HG02884 (cell line): Measurements from ENCODE around the gene PRR18.

ENCODE experiments used
- ATAC-seq: cut with Tn5 transposase; IDR thresholded peaks from one replicate; pipeline ENCODE4 v1.9.1; 2021; ENCODE audit warnings: mild to moderate bottlenecking, moderate library complexity; ENCODE audit not compliant: unreplicated experiment

Gene PRR18

DNA sequence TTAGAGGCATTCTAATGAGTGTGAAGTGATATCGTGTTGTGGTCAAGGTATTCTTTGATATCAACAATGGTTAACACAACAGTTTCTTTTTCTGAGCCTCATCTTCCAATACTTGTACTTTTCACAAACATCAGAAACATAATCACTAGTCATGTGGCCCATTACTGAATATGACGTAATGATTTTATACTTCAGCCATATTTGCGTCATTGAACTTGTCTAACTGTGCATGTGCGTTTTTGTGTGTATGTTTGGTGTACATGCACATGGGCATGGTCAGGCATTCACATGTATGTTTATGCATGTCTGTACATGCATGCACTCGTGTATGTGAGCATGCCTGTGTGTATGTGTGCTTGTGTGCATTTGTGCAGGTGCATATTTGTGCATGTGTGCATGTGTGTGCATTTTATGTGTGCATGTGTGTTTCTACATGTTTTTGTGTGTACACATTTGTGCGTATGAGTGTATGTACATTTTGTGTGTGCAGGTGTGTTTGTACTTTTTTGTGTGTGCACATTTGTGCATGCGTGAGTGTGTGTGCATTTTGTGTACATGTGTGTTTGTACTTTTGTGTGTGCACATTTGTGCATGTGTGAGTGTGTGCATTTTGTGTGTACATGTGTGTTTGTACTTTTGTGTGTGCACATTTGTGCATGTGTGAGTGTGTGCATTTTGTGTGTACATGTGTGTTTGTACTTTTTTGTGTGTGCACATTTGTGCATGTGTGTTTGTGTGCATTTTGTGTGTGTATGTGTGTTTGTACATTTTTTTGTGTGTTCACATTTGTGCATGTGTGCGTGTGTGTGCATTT is 29.4 kb downstream of the PRR18 start:
- no peak for ATAC-seq

GRCh38 chr6:166277892-166278578 is 30.2 kb downstream of the PRR18 start:
- no peak for ATAC-seq

GRCh38 chr6:166277018-166277417 is 31.2 kb downstream of the PRR18 start:
- no peak for ATAC-seq

DNA sequence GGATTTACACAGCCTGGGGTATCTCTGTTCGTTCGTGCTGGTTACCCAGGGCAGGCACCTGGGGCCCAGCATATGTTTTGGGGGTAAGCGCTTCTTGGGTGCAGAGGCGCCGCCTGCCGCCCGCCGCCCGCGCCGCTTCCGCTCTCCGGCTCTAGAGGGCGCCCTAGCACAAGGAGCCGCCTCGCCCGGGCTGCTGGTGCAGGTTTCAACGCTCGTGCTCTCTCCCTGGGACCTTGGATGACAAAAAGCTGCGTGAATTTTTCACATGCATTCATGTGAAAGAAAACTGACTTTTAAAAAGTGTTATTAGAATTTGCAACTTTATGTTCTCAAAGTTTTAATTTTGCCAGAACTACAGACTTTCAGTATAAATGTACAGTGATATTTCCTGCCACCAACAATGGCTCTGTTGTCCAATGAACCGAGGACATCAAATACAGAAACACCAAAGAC is 32.5 kb downstream of the PRR18 start:
- peak; percentile 67 for ATAC-seq

- no peak for ATAC-seq
These were observed 33.3 kb downstream of the PRR18 start for GRCh38 chr6:166274739-166275370.

- no peak for ATAC-seq
These were observed 34.0 kb downstream of the PRR18 start for GRCh38 chr6:166274163-166274562.

DNA sequence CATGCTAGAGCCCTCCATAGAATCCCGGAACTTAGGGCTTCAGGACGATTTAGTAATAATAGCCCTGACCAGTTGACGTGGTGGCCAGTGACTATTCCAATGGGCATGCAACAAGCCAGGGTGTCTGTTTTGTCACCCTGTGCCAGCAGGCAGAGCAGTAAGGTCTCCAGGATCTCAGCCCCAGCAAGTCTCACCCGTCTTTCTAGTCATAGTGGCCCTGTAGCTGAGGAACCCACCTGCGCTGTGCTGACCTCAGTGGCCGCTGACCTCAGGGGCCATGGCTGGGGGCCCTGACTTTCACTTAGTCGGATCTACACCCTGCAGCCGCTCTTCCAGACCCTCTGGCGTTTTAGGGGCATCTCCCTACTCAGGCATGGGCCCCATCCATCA is 36.8 kb downstream of the PRR18 start:
- ATAC-seq, result no peak

DNA sequence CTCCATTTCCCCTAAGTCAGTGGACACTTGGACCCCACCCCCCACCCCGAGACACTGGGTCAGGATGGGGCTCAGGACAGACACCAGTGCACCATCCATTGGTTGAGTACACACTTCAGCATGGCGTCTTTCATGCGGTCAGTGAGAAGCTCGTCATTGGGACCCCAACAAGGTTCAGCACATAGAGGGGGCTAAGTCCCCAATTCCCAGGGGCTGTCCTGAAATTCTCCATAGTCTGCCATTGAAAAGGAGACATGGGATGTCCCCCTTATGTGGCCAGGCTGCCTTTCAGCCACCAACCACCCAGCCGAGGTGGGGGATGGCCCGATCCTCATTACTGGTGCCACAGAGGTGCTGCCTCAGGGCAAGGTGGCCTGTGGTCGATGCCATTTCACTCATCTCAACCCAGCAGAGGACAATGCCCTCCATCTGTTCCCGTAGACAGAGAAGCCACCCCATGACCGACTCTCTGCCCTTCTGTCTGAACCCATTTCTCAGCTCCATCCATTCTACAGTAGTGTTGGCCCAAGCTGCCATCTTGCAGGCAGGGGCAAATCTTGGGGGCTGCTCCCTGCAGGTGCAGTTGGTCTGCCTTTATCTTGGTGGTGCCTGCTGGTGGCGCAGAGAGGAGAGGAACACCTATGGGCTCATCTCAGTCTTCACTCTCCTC is 37.4 kb downstream of the PRR18 start:
- no peak for ATAC-seq

DNA sequence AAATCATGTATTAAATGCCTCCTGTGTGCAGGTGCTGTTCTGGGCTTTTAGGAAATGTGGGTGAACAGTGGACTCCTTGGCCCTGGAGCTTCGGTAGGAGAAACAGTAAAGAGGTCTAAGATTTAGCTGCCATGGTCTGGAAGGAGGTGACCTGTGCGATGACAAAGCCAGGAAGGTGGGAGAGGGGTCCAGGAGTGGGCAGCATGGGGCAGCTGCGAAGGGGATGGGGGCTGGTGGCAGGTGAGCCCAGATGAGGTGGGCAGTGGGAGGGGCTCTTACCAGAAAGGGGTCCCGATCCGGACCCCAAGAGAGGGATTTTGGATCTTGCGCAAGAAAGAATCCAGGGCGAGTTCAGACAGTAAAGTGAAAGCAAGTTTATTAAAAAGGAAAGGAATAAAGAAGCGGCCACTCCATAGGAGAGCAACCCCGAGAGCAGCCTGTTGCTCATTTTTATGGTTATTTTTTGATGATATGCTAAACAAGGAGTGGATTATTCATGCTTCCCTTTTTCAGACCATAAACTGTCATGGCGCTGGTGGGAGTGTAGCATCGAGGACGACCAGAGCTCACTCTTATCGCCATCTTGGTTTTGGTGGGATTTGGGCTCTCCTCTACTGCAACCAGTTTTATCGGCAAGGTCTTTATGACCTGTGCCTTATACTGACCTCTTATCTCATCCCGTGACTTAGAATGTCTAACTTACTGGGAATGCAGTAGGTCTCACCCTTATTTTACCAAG is 38.7 kb downstream of the PRR18 start:
- ATAC-seq, result no peak

DNA sequence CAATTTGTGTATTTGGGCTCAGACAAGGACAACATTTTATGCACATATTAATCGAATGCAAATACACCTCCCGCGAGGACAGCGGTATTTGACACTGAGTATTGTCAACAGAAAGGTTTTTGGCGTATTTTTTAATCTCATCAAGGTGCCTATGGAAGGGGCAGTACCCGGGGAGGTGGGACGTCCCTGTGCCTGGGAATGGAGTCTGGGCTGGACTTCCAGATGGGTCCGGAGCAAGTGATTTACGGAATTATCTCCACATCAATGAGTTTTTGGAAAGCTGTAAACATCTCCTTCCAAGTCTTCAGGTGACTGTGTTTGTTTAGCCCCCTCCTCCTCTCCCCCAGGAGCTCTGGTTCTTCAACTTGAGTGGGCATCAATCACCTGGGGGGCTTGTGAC is 39.8 kb downstream of the PRR18 start:
- no peak for ATAC-seq

DNA sequence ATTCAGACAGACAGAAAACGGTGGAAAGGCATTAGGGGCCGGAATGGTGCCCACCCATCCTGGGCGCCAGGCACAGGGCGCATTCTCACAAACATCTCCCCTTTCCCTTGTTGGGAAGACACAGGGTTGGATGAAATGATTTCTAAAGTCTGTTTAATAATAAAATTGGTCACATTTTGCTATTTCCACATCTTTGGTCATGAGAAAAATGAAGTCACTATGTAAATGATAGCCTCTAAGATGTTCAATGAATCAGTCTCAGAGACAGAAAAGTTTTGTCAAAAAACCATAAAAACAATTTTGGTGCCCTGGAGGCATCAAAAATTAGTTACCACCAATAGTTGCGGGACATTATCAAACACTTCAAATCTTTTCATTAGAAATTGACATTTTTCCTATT is 40.7 kb downstream of the PRR18 start:
- ATAC-seq, result no peak

DNA sequence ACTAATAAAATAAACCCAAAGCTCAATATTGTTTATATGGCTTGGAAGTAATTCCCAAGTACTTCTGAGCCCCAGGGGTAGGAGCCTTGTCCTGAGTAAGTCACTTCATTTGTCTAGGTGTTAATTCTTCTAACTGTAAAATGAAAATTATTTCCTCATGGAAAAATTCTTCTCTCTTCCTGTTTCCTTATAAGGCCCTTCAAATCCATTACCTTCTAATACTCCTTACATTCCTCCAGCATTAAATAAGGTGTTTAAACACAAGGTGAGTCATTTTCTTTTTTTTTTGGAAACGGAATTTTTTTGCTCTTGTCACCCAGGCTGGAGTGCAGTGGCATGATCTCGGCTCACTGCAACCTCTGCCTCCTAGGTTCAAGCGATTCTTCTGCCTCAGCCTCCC is 41.9 kb downstream of the PRR18 start:
- ATAC-seq, result no peak

GRCh38 chr6:166262743-166263515 is 45.3 kb downstream of the PRR18 start:
- no peak for ATAC-seq

DNA sequence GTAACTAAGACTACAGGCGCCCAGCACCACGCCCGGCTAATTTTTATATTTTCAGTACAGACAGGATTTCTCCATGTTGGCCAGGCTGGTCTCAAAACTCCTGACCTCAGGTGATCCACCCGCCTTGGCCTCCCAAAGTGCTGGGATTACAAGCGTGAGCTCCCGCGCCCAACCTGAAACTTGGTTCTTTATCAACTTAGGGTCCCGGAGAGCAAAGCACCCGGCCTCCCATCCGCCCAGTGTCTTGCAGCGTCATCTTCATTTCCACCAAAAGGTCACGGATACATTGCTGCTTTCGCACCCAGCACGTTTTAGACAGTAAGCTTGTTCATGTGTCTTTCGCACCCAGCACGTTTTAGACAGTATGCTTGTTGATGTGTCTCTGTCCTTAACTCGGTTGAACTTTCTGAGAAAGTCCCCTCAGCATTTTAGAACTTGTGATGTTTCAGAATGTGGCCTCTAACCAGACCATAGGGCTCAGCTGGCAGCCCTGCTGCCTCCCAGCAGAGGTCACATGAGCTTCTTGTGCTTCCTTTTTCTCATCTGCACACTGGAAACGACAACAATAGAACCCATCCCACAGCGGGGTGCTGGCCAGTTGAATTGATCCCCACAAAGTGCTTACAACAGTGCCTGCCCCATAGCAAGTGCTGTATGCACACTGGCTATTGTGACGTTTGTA is 48.8 kb downstream of the PRR18 start:
- ATAC-seq, result no peak

GRCh38 chr6:166258854-166259276 is 49.3 kb downstream of the PRR18 start:
- peak; percentile 58 for ATAC-seq

- ATAC-seq, result no peak
These were observed 50.3 kb downstream of the PRR18 start for GRCh38 chr6:166257911-166258318.
